GM18505 (cell line): ENCODE measurements around the gene LAIR1.
"Not testable (repeated sequence)": the region's sequence is repeated elsewhere in the genome, so short reads cannot be mapped to it uniquely, and the experiment has no call there.

Experiments
- ATAC-seq: cut with Tn5 transposase; IDR thresholded peaks from one replicate; pipeline ENCODE4 v1.9.1; 2021; ENCODE audit not compliant: unreplicated experiment
- POLR2A ChIP-seq: IDR thresholded peaks from 4 replicates; pipeline ENCODE4 v1.6.1; 2011; ENCODE audit warnings: borderline replicate concordance; ENCODE audit not compliant: insufficient read depth, insufficient read length; ENCODE audit errors: extremely low read depth

The LAIR1 gene

GRCh38 chr19:54325194-54325621 lies 39.5 kb downstream of the LAIR1 start:
- no peak for ATAC-seq

DNA sequence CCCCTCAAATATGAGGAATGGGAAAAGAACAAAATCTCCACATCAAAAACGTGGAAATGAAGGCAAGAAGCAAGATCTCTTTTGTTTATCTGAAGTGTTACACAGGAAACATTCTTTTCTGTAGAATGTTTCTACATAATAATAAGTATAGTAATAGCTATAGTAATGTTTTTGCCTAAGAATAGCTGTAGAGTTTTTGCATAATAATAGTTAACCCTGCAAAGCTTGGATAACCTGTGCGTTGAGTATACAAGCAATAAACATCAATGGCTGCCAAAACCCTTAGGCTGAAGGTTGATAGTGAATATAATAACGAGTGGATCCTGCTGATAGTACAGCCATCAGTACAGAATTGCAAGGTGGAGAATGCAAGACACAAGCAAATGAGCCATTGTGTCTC lies 40.7 kb downstream of the LAIR1 start:
- TF ChIP-seq POLR2A = no peak

More at GRCh38 chr19:54325194-54325621, 39.5 kb downstream of the LAIR1 start:
- TF ChIP-seq POLR2A = no peak

DNA sequence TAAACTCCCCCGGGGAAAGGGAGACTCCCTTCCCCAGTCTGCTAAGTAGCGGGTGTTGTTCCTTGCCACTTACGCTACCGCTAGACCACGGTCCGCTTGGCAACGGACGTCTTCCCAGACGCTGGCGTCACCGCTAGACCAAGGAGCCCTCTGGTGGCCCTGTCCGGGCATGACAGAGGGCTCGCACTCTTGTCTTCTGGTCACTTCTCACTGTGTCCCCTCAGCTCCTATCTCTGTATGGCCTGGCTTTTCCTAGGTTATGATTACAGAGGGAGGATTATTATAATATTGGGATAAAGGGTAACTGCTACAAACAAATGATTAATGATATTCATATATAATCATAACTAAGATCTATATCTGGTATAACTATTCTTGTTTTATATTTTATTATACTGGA lies 41.8 kb downstream of the LAIR1 start:
- ATAC-seq = not testable (repeated sequence)

More for the DNA sequence above, 40.7 kb downstream of the LAIR1 start:
- ATAC-seq = no peak

DNA sequence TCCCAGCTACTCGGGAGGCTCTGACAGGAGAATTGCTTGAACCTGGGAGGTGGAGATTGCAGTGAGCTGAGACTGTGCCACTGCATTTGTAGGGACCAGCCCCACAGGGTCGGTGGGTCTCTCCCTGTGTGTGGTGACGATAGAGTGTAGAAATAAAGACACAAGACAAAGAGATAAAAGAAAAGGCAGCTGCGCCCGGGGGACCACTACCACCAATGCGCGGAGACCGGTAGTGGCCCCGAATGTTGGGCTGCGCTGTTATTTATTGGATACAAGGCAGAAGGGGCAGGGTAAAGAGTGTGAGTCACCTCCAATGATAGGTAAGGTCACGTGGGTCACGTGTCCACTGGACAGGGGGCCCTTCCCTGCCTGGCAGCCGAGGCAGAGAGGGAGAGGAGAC lies 42.4 kb downstream of the LAIR1 start:
- ATAC-seq = not testable (repeated sequence)

- ATAC-seq = no peak
- TF ChIP-seq POLR2A = no peak
Observed at GRCh38 chr19:54319892-54320670, 44.6 kb downstream of the LAIR1 start.

GRCh38 chr19:54319049-54319448 lies 45.7 kb downstream of the LAIR1 start:
- TF ChIP-seq POLR2A = no peak
- ATAC-seq = no peak

DNA sequence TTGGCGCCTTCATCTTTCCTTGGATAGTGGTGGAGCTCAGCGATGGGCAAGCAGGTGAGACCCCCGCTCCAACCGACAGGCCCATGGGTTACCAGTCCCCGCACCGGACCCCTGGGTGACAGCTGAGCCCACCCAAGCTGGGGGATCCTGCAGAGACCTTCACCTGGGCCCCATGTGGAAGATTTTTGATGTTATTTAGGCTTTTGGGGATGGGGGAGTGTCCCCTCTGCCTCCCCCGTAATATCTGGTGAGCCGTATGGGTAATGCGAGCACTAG lies 46.8 kb downstream of the LAIR1 start:
- TF ChIP-seq POLR2A = no peak
- no peak for ATAC-seq

GRCh38 chr19:54317108-54317964 lies 47.4 kb downstream of the LAIR1 start:
- no peak for TF ChIP-seq POLR2A
- ATAC-seq = no peak

DNA sequence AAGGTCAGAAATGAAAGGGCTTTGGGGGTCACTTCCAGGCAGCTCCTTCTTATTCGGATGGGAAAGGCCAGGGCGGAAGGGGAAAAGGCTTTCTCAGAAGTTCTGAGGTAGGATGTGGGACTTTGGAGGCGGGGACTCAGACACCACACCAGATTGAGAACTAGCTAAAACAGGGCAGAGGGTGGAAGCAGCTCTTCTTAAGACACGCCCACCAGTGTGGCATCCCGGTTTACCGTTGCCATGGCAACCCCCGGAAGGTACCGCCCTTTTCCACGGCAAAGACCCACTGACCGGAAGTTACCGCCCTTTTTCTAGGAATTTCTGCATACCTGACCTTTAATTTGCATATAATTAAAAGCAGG lies 48.0 kb downstream of the LAIR1 start:
- ATAC-seq = no peak

DNA sequence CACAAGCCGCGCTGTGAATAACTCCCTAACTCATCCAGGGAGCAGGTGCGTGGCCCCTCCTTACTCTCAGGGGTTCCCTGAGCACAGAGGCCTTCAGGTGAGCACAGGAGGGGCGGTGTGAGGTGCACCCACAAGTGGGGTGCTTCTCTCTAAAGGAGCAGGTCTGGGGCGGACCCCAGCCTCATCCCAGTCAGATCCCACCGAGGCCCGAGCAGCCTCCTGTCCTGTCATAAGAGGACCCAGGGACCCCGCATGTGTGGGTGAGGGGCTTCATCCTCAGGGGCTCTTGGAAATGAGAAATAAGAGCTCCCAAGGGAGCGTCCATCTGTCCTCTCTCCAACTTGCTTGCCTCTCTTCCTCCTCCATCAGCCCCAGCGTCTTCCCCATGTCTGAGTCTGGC lies 48.8 kb downstream of the LAIR1 start:
- TF ChIP-seq POLR2A = no peak
- ATAC-seq = no peak

More for the DNA sequence above, 48.0 kb downstream of the LAIR1 start:
- no peak for TF ChIP-seq POLR2A

DNA sequence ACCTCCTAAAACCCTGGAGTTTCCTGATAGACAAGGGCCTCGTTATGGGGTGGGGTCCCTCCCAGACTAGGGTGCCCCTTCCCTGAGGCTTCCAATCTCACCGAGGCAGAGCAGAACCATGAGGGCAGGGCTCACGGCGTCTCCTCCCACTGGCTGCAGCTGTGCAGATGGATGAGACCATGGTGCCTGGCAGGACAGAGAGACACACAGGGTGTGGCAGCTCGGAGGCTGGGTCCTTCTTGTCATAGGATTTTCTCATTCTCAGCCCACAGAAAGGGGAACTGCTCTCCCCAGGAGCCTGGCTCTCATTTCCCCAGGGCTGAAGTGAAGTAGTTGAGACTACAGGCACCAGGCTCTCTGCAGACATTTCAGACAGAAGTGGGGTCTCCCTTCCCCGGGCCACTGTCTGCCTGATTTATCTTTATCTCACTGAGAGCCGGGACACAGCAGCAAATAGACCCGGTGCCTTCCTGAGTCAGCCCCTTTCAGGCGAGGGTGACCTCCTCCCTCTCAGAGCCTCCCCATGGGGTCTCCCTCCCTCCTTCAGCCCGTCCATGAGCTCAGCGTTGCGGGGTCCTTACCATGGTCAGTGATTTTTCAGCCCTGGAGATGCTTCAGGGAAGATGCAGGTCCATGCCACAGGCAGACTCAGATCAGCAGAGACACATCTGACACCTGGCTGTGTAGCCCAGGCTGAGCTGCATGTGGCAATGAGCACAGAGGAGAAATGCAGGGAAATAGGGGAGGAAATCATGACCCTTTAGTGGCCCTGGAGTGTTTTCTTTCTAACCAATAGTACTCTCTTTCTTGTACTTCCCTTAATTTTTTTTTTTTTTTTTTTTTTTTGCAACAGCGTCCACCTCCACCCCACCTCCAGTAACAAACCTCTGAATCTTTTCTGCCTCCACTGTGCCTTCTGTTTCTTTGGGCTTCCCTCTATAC lies 52.0 kb downstream of the LAIR1 start, which contains the start of gene LILRA5:
LILRA5 (minus strand) TSS at position 731 of the 942 bp plus-strand sequence; CDS start at position 584, 147 bp downstream.
- no peak for ATAC-seq
- TF ChIP-seq POLR2A = no peak

DNA sequence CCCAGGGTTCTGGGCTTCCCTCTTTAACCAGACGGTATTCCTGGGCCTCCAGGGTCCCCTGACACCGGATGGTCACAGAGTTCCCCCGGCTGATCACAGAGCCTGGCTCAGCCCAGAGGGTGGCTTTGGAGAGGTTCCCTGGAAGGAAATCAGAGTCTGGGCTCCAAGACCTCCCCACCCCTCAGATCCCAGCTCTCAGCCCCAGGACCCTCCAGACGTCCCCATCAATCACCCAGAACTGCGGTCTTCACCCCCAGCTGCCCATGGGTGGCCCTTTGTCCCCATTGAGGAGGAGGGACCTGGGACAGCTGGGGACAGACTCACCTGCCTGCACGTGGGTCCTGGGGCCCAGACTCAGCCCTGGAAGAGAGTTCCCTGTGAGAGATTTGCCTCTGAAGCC lies 52.7 kb downstream of the LAIR1 start:
- no peak for ATAC-seq
- TF ChIP-seq POLR2A = no peak

- no peak for ATAC-seq
- TF ChIP-seq POLR2A = no peak
Observed at GRCh38 chr19:54311486-54311885, 53.2 kb downstream of the LAIR1 start.

DNA sequence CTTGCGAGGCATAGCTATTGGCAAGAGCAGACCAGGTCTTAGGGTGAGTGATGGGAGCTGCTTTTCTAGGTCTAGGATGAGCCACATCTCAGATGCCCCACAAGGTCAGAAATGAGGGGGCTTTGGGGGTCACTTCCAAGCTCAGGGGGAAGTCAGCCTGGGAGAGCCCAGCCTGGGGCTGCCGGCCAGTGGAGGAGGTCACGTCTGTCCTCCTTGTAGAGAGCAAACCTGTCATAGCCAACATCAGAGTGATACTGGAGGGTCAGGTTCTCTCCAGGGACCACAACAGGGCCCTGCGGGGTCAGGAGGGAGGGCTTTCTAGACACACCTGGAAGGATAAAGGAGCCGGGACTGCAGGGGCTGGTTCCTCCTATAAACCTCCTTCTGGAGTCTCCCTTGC lies 54.2 kb downstream of the LAIR1 start:
- no peak for ATAC-seq
- no peak for TF ChIP-seq POLR2A

DNA sequence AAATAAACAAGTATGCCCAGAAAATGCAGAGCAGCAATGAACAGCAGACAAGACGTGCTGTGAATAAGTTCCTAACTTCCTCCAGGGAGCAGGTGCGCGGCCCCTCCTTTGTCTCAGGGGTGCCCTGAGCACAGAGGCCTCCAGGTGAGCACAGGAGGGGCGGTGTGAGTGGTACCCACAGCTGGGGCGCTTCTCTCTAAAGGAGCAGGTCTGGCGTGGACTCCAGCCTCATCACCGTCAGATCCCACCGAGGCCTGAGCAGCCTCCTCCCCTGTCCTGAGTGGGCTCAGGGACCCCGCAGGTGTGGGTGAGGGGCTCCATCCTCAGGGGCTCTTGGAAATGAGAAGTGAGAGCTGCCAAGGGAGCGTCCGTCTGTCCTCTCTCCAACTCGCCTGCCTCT lies 54.9 kb downstream of the LAIR1 start:
- TF ChIP-seq POLR2A = no peak
- no peak for ATAC-seq
